RWPE1 (cell line): Measurements from ENCODE around the gene STRA6.

Experiments used
- CTCF ChIA-PET: fragments of 350-600 bp; sonication (Branson Sonifier 250); formaldehyde crosslinking; extraction: SDS; loops from one replicate; lab custom pipeline; 2021; lab: Yijun Ruan, JAX
- POLR2A ChIA-PET: fragments of 400-600 bp; formaldehyde crosslinking; extraction: SDS; loops from one replicate; lab custom pipeline; 2020; ENCODE audit warnings: antibody characterized with exemption; ENCODE audit not compliant: low non-redundant PET; lab: Yijun Ruan, JAX
- DNase-seq: peaks from one replicate; pipeline ENCODE4 v3.0.0; 2012; ENCODE audit warnings: low spot score
- H3K27ac ChIP-seq: fragments of 450-650 bp; 2 replicates; pipeline ENCODE4 v1.5.1; 2017
- CTCF ChIP-seq: fragments of 450-650 bp; conservative IDR thresholded peaks from 2 replicates; pipeline ENCODE4 v1.5.1; 2017; ENCODE audit warnings: low read depth, mild to moderate bottlenecking

STRA6 gene

DNA sequence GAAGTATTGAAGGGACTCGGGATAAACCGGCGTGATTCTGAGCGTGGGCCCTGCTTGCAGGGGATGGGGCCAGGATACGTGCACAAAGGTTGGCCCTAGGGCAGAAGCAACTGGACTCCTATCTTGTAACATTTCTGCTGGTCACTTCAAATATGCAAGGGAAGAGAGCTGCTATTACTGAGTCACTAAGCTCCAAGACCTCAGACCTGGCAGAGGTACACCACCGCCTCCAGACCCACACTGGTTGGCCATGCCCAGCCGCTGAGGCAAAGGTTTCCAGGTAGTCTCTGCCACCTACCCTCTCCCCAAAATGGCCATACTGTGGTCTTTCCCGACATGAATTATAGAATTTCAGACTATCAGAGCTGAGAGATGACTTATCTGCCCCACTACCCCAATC lies 13.4 kb upstream of the STRA6 start:
- no peak for TF ChIP-seq CTCF
- POLR2A ChIA-PET, result no interaction called here
- peak overlapping the region; percentile 65 for H3K27ac ChIP-seq
- CTCF ChIA-PET, result interaction anchor here (0.7 kb wide), 1 partner anchor 8 kb away, joined by 3 read pairs; no protein-coding TSS in a partner anchor
- no peak for DNase-seq

DNA sequence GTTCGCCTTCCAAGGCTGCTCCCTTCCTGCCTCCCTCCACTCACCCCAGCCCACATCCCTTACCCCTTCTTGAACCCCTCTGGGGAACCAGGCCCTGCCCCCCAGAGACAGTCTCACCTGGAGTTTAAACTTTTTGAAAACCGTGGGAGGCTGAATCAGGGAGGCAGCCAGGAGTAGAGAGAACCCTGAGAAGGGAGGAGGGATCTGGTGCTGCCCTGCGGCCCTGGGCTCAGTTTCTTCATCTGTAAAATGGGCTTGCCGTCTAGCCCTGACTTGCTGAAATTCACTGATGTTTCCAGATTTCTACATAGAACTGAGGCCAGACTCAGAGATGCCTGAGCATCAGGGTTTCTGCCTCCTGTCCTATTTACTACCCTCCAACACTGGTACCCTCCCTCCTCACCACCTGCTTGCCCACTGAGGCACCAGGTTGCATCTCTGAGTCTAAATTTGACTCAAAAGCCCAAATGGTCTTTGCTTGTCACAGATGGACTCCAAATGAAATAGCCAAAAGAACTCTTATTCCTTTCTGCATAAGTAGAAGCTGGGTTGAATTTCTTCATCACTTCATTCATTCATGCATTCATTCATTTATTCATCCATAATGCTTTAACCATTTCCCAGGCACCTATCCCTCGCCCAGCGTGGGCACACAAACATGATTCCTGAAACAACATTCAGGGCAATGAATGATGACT lies 11.9 kb upstream of the STRA6 start:
- peak overlapping the region; percentile 65 for H3K27ac ChIP-seq
- CTCF ChIA-PET, result interaction anchor here (0.7 to 1.2 kb wide), 2 partner anchors 42 to 80 kb away, joined by 4 to 7 read pairs; no protein-coding TSS in a partner anchor
- no peak for TF ChIP-seq CTCF
- DNase-seq, result no peak
- POLR2A ChIA-PET, result no interaction called here

GRCh38 chr15:74213858-74214284 lies 11.3 kb upstream of the STRA6 start:
- no peak overlapping the region for H3K27ac ChIP-seq
- ChIA-PET CTCF (interaction anchor here (0.6 kb wide), 1 partner anchor 50 kb away, joined by 3 read pairs; no protein-coding TSS in a partner anchor), POLR2A (no interaction called here)
- no peak for DNase-seq
- TF ChIP-seq CTCF, result no peak

DNA sequence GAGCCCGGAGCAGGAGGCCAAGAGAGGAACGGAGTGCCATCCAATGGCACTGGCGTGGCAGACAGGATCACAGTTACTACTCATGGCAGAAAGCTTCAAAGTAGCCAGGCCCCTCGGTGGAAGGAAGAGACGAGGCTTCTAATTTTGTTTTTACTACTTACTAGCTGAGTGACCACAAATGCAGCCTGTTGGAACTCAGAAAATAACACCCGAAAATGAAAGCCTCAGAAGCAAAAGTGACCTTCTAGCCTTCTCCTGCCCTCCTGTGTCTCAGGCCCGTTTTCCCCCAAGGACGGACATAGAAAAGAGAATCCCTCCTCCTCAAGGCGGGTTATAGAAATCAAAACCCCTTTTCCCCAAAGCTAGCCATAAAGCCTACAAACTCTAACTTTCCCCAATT lies 9.9 kb upstream of the STRA6 start:
- DNase-seq, result no peak
- no peak overlapping the region for H3K27ac ChIP-seq
- CTCF ChIA-PET, result no interaction called here
- no peak for TF ChIP-seq CTCF
- POLR2A ChIA-PET, result interaction anchor here (0.5 kb wide), 1 partner anchor 10 kb away, joined by 4 read pairs; no protein-coding TSS in a partner anchor

DNA sequence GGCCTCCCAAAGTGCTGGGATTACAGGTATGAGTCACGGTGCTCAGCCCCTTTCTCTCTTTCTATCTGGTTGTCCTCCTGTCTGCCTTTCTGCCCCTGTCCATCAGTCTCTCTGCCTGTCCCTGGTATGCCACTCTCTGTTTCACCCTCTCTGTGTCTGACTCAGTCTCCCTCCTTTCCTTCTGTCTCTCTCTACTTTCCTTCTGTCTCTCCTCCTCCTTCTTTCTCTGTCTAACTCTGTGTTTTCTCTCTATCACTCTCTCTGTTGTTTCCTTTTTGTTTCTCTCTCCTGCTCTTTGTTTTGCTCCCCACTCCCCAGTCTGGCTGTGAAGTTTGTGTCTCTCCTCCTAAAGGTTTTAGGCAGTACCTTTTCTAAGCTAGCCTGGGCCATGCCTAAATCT lies 9.1 kb upstream of the STRA6 start:
- CTCF ChIA-PET, result no interaction called here
- no peak overlapping the region for H3K27ac ChIP-seq
- DNase-seq, result no peak
- POLR2A ChIA-PET, result no interaction called here
- TF ChIP-seq CTCF, result no peak

- ChIA-PET CTCF (interaction anchor here (0.5 kb wide), 1 partner anchor 259 kb away, joined by 3 read pairs; no protein-coding TSS in a partner anchor), POLR2A (no interaction called here)
- no peak for TF ChIP-seq CTCF
These were observed 8.1 kb upstream of the STRA6 start for GRCh38 chr15:74210729-74211128.

More at GRCh38 chr15:74210729-74211128, 8.1 kb upstream of the STRA6 start:
- no peak overlapping the region for H3K27ac ChIP-seq
- no peak for DNase-seq
